ENCODE data around the gene FLII.

The FLII gene

DNA sequence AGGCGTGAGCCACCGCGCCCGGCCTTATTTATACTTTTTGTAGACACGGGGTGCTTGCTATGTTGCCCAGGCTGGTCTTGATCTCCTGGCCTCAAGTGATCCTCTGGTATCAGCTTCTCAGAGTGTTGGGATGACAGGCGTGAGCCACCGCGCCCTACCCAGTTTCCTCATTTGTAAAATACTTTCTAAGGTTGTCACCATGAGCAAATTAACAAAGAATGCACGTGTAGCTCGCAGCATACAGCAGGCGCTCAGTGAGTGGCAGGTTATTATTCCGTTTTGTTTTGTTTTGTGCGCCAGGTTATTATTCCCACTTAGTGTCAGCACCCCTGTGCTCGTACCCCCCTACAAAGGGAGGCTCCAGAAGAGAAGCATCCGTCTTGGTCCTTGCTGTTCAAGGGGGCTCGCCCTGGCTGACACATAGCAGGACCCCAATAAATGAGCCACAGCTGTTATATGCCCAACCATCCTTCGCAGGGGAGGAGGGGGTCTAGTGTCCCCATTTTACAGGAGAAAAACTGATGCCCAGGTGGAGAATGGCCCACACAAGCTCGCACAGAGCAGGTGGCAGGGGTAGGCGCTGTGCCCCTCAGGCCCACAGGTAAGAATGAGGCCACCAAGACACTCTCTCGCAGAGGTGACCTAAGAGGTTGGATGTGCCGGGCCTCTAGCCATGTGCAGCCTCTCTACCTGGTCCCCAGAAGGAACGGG is 1.2 kb upstream of the FLII start:
- DNase-seq = no peak

DNA sequence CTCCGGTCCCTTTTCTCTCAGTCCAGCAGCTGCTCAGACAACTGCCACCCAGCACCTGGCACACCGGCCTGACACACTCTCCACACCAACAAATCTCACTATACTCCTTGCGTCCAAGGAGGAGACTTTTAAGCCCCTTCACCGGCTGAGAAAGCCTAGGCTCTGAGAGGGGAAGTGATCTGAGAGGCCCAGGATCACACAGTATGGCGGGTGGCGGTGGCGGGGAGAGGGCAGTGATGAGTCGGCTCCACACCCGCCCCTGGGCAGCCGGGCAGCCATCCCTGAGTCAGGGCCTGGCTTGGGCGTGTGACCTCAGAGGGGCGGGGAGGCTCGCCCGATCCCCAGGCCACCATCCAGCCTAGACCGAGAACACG is 569 bp downstream of the FLII start:
- DNase-seq = peak; percentile 50

DNA sequence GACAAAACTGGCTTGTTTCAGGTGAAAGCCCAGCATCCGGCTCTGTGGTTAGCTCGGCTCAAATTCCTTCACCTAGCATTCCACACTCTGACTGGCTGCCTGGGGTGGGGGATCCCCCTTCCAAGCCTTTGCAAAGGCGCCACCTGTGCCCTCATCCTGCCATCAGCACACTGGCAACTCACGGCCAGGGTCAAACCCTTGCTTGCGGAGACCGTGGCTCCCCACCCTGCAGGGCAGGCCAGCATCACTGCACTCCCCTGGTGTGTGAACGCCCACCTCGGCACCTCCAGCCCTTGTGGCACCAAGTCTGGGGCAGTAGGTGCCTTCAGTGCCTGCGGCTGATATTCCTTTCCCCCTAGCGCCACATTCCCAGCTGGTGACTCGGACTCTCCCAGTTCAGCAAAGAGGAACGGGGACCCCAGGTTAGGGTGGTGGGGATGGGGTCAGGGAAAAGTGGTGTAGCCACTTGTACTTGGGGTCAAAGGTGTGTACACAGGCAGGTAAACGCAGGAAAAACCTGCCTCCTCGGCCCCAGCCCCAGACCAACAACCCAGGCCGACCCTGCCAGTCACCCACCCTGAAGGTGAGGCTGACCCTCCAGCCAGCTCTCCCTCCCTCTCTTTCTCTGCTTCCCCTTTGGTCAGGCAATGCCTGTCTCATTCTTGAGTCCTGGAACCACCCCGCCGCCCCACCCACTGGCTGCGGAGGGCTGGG is 1.1 kb downstream of the FLII start:
- no peak for DNase-seq

DNA sequence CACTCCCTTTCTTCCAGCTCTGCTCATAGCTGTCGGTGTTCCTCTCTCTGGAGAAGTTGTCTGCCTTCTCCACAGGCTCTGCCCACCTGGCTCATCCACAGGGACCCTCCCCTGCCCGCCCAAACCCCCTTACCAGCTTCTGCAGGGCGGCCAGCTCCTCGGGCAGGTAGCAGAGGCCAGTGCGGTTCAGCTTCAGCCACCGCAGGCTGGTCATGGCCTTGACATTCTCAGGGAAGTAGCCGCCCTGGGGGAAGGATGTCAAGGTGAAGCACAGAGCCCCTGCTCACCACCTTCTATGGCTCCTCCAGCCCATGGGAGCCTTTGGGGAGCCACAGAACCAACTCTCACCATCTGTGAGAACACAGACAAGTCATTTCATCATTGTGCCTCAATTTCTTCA is 1.8 kb downstream of the FLII start:
- no peak for DNase-seq

DNA sequence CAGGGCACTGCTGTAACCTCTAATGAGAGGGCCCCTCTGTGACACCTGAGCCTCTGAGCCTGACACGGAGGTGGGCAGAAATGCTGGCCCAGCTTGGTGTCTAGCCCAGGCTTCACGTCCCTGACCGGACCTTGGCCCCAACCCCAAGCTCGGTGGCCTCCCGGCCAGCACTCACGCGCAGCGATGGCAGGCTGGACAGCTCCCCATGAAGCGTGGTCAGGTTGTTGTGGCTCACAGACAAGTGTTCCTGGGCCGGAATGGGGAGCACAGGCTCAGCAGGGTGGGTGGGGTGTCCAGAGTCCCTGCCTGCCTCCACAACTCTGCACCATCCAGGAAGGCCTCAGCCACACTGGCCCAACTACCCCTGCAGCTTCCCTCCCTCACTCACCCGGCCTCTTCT is 2.2 kb downstream of the FLII start:
- DNase-seq = no peak

DNA sequence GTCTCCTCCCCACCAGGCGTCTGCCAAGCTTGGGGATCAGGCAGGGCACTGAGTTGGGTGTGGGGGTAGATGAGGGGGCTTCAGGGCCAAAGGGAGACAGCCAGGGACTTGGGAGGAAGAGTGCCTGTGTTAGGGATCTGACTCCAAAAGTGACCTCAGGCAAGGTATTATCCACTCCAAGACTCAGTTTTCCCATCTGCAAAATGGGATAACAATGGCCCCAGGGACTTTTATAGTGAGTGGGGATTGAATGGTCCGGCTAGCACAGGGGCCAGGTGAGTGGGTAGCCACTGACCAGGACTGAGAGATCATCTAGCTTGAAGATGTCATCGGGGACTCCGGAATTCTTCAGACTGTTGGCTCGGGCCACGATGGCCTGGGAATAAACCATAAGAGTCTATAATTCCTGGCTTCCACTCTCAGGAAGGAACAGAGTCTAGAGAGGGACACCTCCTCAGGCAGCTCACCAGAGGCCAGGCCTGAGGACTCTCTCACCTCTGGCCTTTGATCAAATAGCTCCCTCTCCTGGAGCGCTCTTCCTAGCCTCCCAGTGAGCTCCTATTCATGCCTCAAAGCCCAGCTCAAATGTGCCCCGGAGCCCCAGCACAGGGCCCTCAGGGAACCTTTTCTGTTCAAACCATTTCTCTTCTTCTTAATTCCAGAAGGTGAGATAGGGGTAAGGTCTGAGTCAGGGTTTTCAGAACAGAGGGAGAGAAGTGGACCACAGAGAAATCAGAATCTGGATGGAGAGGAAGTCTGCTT is 3.5 kb downstream of the FLII start:
- no peak for DNase-seq

DNA sequence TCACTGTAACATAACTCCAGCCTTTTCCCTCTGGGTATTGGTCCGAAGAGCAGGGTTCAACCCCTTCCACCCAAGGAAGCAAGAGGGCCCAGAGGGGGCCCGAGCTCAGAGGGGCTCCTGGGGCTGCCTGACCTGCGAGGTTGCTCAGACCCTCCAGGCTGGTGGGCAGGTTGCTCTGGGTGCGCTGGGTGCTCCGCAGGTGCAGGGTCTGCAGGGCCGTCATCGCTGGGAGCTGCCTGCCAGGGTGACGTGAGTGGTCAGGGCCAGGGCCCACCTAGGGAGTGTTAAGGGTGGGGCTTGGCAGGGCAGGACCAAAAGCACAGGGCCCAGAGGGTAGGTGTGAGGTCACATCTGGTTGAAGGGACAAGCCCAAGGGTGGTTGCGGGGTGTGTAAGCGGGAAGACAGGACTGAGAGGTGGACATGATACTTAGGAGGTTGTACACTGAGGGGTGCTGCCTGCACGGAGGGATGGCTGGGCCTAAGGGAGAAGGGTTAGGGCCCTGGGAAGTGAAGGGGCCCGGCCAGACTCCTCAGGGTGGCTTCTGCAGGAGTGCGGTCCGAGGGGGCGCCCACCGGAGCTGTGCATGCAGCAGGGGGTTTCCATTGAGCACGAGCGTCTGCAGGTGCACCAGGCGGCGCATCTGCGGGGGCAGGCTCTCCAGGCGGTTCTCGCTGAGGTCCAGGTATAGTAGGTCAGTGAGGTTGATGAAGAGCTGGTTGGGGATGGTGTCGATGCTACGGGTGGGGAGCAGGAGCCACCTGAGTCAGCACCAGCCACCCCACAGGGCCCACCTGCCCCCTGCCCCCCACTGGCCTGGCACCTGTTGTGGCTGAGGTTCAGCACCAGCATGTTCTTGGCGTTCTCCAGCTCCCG is 4.4 kb downstream of the FLII start:
- DNase-seq = no peak

DNA sequence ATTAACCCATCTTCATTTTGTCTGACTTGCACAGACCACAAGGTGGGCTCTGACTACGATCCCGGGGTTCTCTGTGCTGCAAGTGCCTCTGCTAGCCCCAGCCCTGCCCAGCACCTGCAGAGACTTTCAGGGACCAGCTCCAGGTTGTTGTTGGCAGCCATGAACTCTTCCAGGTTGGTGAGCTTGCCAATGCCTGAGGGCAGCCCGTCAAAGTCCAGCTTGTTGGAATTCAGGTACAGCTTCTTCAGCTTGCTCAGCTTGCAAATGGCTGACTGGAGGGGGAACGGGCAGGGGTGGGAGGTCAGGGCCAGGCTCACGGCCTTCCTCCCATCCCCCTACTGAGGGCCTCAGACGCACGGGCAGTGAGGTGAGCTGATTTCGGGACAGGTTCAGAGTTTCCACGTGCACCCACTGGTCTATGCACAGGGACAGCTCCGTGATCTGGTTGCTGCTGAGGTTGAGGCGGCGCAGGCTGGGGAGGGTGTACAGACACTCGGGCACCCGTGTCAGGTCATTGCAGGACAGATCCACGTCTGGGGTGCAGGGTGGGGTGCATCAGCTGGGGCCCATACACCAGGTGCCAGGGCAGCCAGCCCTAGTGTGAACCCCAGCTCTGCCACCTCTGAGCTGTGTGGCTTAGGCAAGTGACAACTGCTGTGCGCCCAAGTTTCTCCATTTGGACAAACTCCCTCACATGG is 5.2 kb downstream of the FLII start:
- no peak for DNase-seq

DNA sequence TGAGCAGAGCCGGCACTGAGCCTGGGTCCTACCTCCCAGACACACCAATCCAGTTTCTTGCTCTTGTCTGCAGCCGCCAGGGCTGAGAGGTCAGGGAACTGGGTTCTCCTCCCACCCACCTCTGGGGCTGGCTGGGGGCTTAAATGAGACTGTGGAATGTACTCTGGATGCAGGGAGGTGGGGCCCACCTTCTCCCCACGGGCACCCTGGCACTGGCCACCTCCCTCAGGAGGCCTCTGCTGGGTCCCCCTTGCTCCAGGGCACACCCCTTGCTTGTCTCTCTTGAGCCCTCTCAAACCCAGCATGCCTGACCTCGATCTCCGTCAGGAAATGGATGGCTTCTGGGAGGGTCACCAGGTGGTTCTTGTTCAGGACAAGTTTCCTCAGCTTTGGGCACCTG is 6.4 kb downstream of the FLII start:
- no peak for DNase-seq

DNA sequence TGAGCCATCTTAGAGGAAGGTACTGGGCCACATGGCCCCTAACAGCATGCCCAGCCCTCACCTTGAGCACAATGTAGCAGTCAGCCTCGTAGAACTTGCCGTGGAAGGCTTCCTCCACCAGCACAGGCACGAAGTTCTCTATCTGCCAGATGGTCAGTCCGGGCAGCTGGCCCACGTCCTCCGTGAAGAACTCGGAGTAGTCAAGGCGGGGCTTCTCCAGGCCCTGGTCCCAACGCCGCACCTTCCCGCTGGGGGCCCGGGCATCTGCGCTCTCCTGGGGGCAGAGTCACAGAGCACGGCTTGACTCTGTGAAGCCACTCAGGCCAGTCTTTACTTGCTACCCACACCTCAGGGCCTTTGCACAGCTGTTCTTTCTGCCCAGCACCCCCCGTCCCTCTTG is 7.3 kb downstream of the FLII start:
- no peak for DNase-seq

DNA sequence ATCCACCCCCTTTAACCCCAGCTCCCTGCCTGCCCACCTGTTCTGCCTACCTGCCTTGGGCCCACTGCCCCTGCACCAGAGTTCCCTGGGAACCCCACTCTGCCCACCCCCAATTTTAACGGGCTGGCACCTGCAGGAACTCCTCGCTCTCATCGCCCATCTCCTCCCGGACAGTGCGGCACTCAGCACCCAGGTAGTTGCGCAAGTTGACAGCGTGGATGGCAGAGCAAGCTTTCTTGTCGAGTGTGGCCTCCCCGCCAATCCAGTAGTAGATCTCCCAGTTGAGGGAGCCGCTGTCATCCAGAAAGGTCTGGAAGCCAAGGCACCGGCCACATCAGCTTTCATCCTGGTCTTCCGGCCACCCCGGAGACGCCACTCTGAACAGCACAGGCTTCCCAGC is 7.8 kb downstream of the FLII start:
- no peak for DNase-seq

DNA sequence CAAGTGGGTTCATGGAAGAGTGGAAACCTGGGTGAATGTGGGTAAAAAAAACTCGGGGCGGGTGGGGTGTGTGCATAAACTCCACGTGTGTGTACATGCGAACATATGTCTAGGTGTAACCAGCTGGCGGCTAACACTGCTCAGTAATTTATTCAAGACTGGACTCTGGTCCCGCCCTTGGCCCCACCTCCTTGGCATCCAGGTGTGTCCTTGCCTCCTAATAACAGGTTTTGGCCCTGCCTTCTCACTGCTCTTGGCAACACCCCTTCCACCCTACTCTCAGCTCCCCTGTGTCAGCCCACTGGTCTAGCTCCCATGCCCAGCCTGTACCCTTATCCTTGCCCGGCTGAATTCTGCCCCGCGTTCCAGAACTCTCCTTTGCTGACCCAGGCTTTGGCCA is 8.3 kb downstream of the FLII start:
- DNase-seq = no peak

DNA sequence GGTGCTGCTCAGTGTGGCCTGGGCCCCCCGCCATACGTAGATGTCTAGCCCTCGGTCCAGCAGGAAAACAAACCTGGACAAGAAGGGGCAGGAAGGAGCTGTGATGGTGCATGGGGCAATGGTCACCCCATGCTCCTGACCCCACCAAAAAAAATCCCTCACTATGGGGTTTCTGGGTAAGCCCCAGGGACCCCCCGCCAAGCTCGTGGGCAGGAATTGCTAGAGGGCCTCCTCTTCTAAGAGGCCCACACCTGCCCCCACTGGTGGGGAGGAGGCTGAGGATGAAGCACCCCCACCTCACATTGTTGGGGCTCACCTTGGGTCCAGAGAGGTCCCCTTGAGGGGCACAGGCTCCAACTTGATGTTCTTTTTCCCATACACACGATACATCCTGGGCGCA is 9.7 kb downstream of the FLII start:
- no peak for DNase-seq

DNA sequence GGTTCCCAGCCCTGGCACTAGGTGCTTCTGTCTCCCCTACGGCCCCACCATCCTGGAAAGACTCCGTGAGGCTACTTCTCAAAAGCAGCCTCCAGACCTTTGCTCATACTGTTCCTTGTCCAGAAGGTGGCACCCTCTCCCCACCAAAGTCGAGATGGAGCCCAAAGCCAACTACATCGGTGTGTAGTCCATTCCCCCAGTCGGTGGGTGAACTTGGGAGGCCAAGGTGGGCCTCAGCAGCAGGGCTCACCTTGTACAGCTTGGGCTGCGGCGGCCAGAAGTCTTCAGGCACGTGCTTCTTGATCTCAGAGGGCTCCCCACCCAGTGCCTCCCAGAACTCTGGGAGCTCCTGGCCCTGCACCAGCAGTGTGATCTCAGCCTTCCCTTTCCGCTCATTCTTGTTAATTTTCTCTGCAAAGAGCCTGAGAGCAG is 10.2 kb downstream of the FLII start:
- peak; percentile 49 for DNase-seq

DNA sequence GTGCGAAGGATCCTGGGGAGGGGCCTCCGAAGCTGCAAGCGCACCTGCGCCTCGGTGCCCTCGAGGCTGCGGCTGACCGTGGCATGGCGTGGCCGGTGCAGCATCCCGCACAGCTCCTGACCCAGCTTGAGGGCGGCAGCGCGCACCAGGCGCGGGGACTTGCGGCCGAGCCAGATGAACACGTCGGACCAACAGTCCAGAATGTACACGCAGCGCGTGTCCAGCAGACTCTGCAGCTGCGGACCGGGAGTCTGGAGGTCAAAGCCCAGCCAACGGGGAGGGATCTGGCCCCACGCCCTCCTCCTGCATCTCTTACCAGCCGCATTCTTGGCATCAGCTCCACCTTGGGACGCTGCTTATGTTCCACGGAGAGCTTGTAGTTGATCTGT is 10.9 kb downstream of the FLII start:
- DNase-seq = no peak

DNA sequence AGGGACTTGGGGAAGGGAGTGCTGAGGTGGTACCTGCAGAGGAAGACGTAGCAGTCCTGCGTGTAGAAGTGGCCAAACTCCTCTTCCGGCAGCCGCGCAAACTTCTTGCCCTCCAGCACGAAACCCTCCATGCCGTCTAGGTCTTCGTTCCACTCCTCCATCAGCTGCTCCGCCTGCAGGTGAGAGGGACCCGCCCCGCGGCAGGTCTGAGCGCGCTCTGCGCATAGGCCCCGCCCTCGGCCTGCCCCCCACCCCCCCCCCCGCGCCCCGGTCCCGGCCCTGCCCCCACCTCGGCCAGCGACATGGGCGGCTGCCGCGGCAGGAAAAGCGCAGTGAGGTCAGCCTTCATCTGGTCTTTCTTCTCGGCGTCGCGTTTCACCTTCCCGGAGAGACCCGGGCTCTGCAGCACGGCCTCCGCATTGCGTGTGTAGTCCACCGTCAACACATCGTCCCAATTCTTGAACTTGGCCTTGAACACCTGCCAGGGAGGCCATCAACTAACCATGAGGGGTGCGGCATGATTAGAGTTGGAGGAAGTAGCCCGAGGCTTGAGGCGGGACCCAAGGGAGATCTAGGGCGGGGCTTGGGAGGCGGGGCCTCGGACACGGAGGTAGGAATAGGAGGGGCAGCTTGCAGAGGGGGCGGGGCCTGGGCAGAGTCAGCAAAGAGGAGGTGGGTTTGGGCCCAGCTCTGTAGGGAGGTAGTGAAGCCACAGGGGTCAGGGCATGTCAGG is 11.5 kb downstream of the FLII start:
- no peak for DNase-seq

DNA sequence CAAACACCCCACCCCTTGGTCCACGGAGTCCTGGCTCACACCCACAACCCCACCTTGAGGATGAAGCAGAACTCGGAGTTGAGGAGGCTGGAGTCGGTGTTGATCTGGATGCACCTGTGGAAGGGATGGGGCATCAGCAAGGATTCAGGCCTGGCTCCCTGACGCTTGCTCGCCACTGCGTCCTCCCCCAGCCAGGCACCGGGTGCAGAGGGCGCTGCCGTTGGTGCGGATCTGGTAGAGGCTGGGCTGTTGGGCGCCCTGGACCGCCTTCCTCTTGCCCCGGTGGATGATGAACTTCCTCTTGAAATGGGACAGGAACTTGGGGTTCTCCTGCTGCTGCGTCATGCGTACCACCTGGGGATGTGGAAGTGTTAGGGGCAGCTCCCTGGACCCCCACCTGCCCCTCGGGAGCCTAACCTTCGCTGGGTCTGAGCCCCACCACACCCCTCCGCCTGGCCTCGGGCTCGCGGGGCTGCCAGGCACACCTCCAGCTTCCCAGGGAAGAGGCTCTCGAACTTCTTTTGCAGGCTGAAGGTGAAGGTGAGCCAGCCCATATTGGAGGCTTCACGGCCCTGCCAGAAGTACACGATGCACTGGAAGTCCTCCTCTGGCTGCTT is 12.3 kb downstream of the FLII start:
- DNase-seq = no peak

DNA sequence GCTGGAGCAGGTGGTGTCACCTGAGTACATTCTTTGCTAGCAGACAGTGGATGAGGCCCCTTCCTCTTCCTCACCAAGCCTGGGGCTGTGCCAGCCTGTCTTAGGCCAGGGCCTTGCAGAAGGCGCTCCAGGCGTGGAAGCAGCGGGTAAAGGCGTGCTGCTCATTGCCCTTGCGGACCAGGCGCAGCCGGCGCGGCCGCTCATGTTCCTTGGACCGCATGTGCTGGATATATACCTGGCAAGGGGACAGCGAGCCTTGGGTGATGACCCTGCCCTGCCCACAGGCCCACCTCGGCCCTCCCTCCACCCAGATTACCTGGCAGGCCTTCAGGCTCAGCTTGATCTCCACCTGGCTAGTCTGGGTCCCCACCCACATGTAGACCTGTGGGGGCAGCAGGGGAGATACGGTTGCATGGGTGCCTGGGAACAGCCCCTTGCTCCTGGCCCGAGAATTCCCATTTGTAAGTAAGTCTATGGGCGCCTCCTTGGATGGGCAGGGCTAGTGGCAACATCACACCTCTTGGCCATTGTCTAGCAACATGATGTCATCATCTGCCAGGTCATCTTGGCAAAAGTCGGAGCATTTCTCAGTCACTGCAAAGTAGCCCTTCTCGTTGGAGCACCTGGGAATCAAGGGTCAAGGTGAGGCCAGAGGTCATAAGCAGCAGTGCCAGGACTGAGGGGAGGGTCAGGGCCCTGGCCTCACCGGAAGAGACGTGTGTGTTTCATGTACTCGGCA is 13.3 kb downstream of the FLII start:
- DNase-seq = no peak

DNA sequence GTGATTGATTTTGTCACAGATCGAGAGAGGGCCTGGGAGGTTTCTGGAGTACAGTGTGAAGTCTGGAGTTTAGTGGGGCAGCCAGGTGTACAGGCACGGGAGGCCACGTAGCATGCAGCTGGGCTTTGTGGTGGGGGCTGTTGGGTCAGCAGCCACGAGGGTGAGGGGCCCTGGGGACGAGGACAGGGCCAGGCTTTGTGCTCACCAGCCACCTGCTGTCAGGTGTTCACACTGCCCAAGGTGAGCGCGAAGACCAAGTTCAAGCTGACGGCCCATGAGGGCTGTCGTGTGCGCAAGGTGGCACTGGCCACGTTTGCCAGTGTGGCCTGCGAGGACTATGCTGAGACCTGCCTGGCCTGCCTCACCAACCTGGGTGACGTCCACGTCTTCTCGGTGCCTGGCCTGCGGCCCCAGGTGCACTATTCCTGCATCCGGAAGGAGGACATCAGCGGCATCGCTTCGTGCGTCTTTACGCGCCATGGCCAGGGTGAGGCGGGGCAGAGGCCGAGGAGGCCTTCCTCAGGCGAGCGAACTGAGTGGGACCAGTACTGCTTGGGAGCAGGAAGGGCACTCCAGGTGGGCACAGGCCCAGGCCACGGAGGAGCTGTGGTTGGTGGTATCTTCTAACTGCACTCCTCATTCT is 17.2 kb downstream of the FLII start:
- DNase-seq = no peak

DNA sequence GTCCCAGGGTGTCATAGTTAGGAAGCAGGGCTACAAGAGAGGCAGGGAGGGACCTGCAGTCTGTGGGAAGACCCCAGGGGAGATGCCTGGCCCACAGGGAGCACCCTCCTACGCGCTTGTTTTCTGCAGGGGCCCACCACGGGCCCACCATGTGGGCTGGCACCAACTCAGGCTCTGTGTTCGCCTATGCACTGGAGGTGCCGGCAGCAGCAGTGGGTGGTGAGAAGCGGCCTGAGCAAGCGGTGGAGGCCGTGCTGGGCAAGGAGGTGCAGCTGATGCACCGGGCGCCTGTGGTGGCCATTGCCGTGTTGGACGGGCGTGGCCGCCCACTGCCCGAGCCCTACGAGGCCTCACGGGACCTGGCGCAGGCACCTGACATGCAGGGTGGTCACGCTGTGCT is 18.1 kb downstream of the FLII start:
- no peak for DNase-seq
